CD4-positive, alpha-beta T cell (primary cell): ENCODE results near the gene PARP12. TPM values are rescaled to one million over a fixed set of nuclear protein-coding genes. Genes with fewer than 3 reads are reported as not detected.

Experiments used
- ATAC-seq: fragments of 200-7000 bp; cut with Tn5 transposase; one replicate; pipeline ENCODE4 v1.10.0; 2022; ENCODE audit warnings: mild to moderate bottlenecking; ENCODE audit not compliant: poor library complexity
- CTCF ChIA-PET: fragments of 350-600 bp; sonication (Branson Sonifier 250); formaldehyde crosslinking; loops from one replicate; lab custom pipeline; 2021; ENCODE audit warnings: antibody characterized with exemption, inconsistent platforms; lab: Charles Lee
- POLR2A ChIA-PET: fragments of 350-600 bp; sonication (Branson Sonifier 250); formaldehyde crosslinking; loops from one replicate; lab custom pipeline; 2021; ENCODE audit warnings: antibody characterized with exemption, inconsistent platforms; lab: Charles Lee
- DNase-seq, 14 experiments: peaks; one replicate each; pipeline ENCODE4 v3.0.0-alpha.2; 2013 to 2020; ENCODE audit warnings: mixed read lengths in 2 of 14
- H3K27ac ChIP-seq, 2 donors: one replicate each; pipeline versions ENCODE4 v1.5.1 to v1.7.0; 2013; ENCODE audit warnings: low read length in 2 of 2, low read depth in 1 of 2, mild to moderate bottlenecking in 1 of 2
- H3K27me3 ChIP-seq, 2 experiments: 1 replicate in 1 of 2; 2 replicates in 1 of 2; pipeline versions ENCODE4 v1.6.1 to v1.7.0; 2013; ENCODE audit warnings: low read length in 2 of 2, control low read depth in 1 of 2, mild to moderate bottlenecking in 1 of 2, moderate library complexity in 1 of 2; ENCODE audit not compliant: insufficient read depth in 2 of 2, control insufficient read depth in 1 of 2
- H3K36me3 ChIP-seq: one replicate; pipeline ENCODE4 v1.6.1; 2013; ENCODE audit warnings: low read length, control low read depth; ENCODE audit not compliant: insufficient read depth
- H3K4me1 ChIP-seq: one replicate; pipeline ENCODE4 v1.6.1; 2013; ENCODE audit warnings: low read length, control low read depth; ENCODE audit not compliant: insufficient read depth
- H3K4me3 ChIP-seq: one replicate; pipeline ENCODE4 v1.5.1; 2013; ENCODE audit warnings: mild to moderate bottlenecking, low read length, moderate library complexity
- H3K9me3 ChIP-seq, 2 experiments: 1 replicate in 1 of 2; 2 replicates in 1 of 2; pipeline versions ENCODE4 v1.6.1 to v1.7.0; 2013; ENCODE audit warnings: low read length in 2 of 2, mild to moderate bottlenecking in 2 of 2, control low read depth in 1 of 2, moderate library complexity in 1 of 2; ENCODE audit not compliant: control insufficient read depth in 1 of 2, insufficient read depth in 1 of 2
- H3K27ac Mint-ChIP-seq: one replicate; pipeline ENCODE4 v1.8.0; 2020; ENCODE audit warnings: mixed read lengths
- H3K27me3 Mint-ChIP-seq: one replicate; pipeline ENCODE4 v1.8.0; 2021; ENCODE audit warnings: mixed read lengths
- H3K36me3 Mint-ChIP-seq: one replicate; pipeline ENCODE4 v1.8.0; 2021; ENCODE audit warnings: low read depth, mixed read lengths
- H3K4me1 Mint-ChIP-seq: one replicate; pipeline ENCODE4 v1.8.0; 2021; ENCODE audit warnings: low read depth, mixed read lengths
- H3K4me3 Mint-ChIP-seq: one replicate; pipeline ENCODE4 v1.8.0; 2020; ENCODE audit warnings: mild to moderate bottlenecking, mixed read lengths
- H3K9me3 Mint-ChIP-seq: one replicate; pipeline ENCODE4 v1.8.0; 2020; ENCODE audit warnings: mixed read lengths
- CTCF ChIP-seq: fragments of 200-600 bp; IDR thresholded peaks from one replicate; pipeline ENCODE4 v1.8.0; 2022; ENCODE audit warnings: antibody characterized with exemption, mild to moderate bottlenecking
- intact Hi-C, 2 experiments: fragments of 100-400 bp; cut with DNase I in 1 of 2; cut with micrococcal nuclease in 1 of 2; formaldehyde crosslinking; loops; one replicate each; pipeline versions ENCODE4 v1.15.1 to v1.9.0; 2023 to 2025; cut with DNase I, micrococcal nuclease
- total RNA-seq, 174 experiments: library from RNA in 2 of 174; stranded (reverse) in 2 of 174; gene quantifications; one replicate each; pipeline ENCODE4 v1.2.3 and lab custom pipeline; 2021 to 2026

Gene PARP12
- total RNA-seq, 2 experiments from 2014 or later, result 76.7 to 78.5 TPM

DNA sequence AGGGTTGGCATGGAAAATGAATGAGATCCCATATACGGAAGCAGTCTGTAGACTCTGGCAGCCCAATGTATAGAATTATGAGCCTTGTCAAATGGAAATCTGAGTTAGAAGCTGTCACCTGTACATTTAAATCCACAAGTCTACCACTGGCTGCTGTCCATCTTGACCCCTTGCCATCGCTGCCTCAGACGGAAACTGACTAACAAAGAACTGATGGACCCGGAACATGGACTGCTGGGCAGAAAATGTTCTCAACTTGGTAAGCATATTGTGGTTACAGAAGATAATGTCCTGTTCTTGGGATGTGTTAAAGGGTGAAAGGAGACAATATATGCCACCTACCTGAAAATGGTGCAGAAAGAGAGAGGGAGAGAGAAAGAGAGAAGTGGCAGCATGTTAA lies 37.5 kb downstream of the PARP12 start:
- H3K27ac Mint-ChIP-seq, result no peak overlapping the region
- ATAC-seq, result no peak
- ChIA-PET CTCF (no interaction called here), POLR2A (no interaction called here)
- H3K9me3 Mint-ChIP-seq, result no peaks in the 10 kb centered on the region
- Histone ChIP-seq H3K9me3 (no peaks in the 10 kb centered on the region), H3K4me3 (no peak overlapping the region), H3K27me3 (no peaks in the 10 kb centered on the region), H3K27ac (no peak overlapping the region), H3K36me3 (peaks cover 65% of the 10 kb centered on the region), H3K4me1 (no peaks in the 10 kb centered on the region)
- no peak for DNase-seq
- TF ChIP-seq CTCF, result no peak
- peaks cover 85% of the 10 kb centered on the region for H3K36me3 Mint-ChIP-seq
- intact Hi-C loops, result no loop called here
- no peak overlapping the region for H3K4me3 Mint-ChIP-seq
- peaks cover 7% of the 10 kb centered on the region for H3K4me1 Mint-ChIP-seq
- no peaks in the 10 kb centered on the region for H3K27me3 Mint-ChIP-seq

- H3K27ac Mint-ChIP-seq, result no peak overlapping the region
- no peak for TF ChIP-seq CTCF
- ChIA-PET CTCF (no interaction called here), POLR2A (no interaction called here)
- peaks cover 65% of the 10 kb centered on the region for H3K36me3 ChIP-seq
- H3K27me3 Mint-ChIP-seq, result no peaks in the 10 kb centered on the region
- no peaks in the 10 kb centered on the region for H3K4me1 ChIP-seq
- H3K4me1 Mint-ChIP-seq, result peaks cover 2% of the 10 kb centered on the region
- no peak overlapping the region for H3K4me3 ChIP-seq
- ATAC-seq (no peak), DNase-seq (no peak)
- H3K27me3 ChIP-seq, result no peaks in the 10 kb centered on the region
- H3K4me3 Mint-ChIP-seq, result no peak overlapping the region
- intact Hi-C loops, result no loop called here
- no peaks in the 10 kb centered on the region for H3K9me3 Mint-ChIP-seq
- no peaks in the 10 kb centered on the region for H3K9me3 ChIP-seq
- H3K27ac ChIP-seq, result no peak overlapping the region
- peaks cover 78% of the 10 kb centered on the region for H3K36me3 Mint-ChIP-seq
These were observed 38.2 kb downstream of the PARP12 start for GRCh38 chr7:140024585-140024984.

DNA sequence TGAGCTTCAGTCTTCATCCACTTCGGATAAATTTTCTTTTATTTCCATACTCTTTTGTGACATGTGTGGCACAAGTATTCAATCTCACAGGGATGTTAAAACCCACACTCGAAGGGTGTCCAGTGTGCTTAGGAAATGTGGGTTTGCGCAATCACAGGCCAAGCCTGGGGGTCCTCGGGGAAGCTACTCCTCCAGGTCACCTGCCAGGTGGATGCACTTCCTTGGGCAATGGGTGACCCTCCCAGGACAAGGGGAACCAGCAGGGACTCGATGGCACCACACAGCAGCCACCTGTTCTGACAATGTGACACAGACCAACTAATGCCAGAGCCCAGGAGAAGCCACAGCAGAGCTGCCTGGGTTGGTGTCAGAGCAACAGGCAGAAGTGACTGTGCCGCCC lies 39.0 kb downstream of the PARP12 start:
- Histone ChIP-seq H3K4me3 (no peak overlapping the region), H3K9me3 (no peaks in the 10 kb centered on the region), H3K27ac (no peak overlapping the region), H3K36me3 (peaks cover 63% of the 10 kb centered on the region), H3K27me3 (no peaks in the 10 kb centered on the region), H3K4me1 (no peaks in the 10 kb centered on the region)
- Mint-ChIP-seq H3K4me1 (no peaks in the 10 kb centered on the region), H3K27me3 (no peaks in the 10 kb centered on the region), H3K4me3 (no peak overlapping the region), H3K27ac (no peak overlapping the region), H3K9me3 (no peaks in the 10 kb centered on the region), H3K36me3 (peaks cover 70% of the 10 kb centered on the region)
- ChIA-PET POLR2A (interaction anchor here (0.9 kb wide), 1 partner anchor 11 kb away, joined by 3 read pairs; no protein-coding TSS in a partner anchor), CTCF (no interaction called here)
- DNase-seq (no peak), ATAC-seq (no peak)
- TF ChIP-seq CTCF, result no peak
- intact Hi-C loops, result no loop called here
